ENCODE results near the gene NHERF2. TPM values are rescaled to one million over a fixed set of nuclear protein-coding genes. Genes with fewer than 3 reads are reported as not detected.

Gene NHERF2
- total and polyA plus RNA-seq, 3 donors from 2014 or later, result 50.6 to 59.9 (median 54.1) TPM

- Histone ChIP-seq H3K27me3 (no peaks in the 10 kb centered on the region), H3K27ac (no peak overlapping the region), H3K4me3 (no peak overlapping the region), H3K36me3 (ENCODE audit: low read depth, missing control alignments) (no peaks in the 10 kb centered on the region), H3K9me3 (no peaks in the 10 kb centered on the region), H3K4me1 (peaks cover 8% of the 10 kb centered on the region)
- DNase-seq, result no peak
- TF ChIP-seq CTCF (IDR thresholded peaks at IDR 0.05) (no peak), POLR2A (IDR thresholded peaks at IDR 0.05) (no peak)
- 92 to 95% methylated on average over 10 to 21 of the region's 21 CpGs for WGBS, 2 donors
- intact Hi-C loops (cut with DNase I; ENCODE audit: low total_unique reads), result no loop called here
Observed at GRCh38 chr16:2053211-2053610, 26.5 kb downstream of the NHERF2 start.

GRCh38 chr16:2053897-2054296, 27.2 kb downstream of the NHERF2 start:
- Histone ChIP-seq H3K27ac (no peak overlapping the region), H3K36me3 (ENCODE audit: low read depth, missing control alignments) (no peaks in the 10 kb centered on the region)

GRCh38 chr16:2054543-2055245, 28.0 kb downstream of the NHERF2 start:
- 89 to 91% methylated on average over 9 to 26 of the region's 29 CpGs for WGBS, 2 donors
- H3K36me3 ChIP-seq (ENCODE audit: low read depth, missing control alignments), result no peaks in the 10 kb centered on the region
- intact Hi-C loops (cut with DNase I; ENCODE audit: low total_unique reads), result no loop called here
- H3K4me1 ChIP-seq, result no peaks in the 10 kb centered on the region
- no peaks in the 10 kb centered on the region for H3K27me3 ChIP-seq
- H3K4me3 ChIP-seq, result no peak overlapping the region
- no peaks in the 10 kb centered on the region for H3K9me3 ChIP-seq
- DNase-seq, result no peak
- no peak overlapping the region for H3K27ac ChIP-seq
- TF ChIP-seq POLR2A (IDR thresholded peaks at IDR 0.05) (no peak), CTCF (IDR thresholded peaks at IDR 0.05) (no peak)

More at GRCh38 chr16:2053897-2054296, 27.2 kb downstream of the NHERF2 start:
- peaks cover 2% of the 10 kb centered on the region for H3K4me1 ChIP-seq
- no peak for TF ChIP-seq POLR2A (IDR thresholded peaks at IDR 0.05)
- TF ChIP-seq CTCF (IDR thresholded peaks at IDR 0.05), result no peak
- intact Hi-C loops (cut with DNase I; ENCODE audit: low total_unique reads), result no loop called here
- no peaks in the 10 kb centered on the region for H3K27me3 ChIP-seq
- no peaks in the 10 kb centered on the region for H3K9me3 ChIP-seq
- no peak for DNase-seq
- 89 to 90% methylated on average over 12 to 17 of the region's 17 CpGs for WGBS, 2 donors
- no peak overlapping the region for H3K4me3 ChIP-seq

- 85 to 86% methylated on average over 7 to 15 of the region's 15 CpGs for WGBS, 2 donors
- H3K9me3 ChIP-seq, result no peaks in the 10 kb centered on the region
- no peaks in the 10 kb centered on the region for H3K36me3 ChIP-seq (ENCODE audit: low read depth, missing control alignments)
- TF ChIP-seq POLR2A (IDR thresholded peaks at IDR 0.05) (no peak), CTCF (IDR thresholded peaks at IDR 0.05) (no peak)
- H3K4me3 ChIP-seq, result no peak overlapping the region
- no peak for DNase-seq
- no peaks in the 10 kb centered on the region for H3K4me1 ChIP-seq
- H3K27me3 ChIP-seq, result no peaks in the 10 kb centered on the region
- no peak overlapping the region for H3K27ac ChIP-seq
- intact Hi-C loops (cut with DNase I; ENCODE audit: low total_unique reads), result no loop called here
Observed at GRCh38 chr16:2056077-2056476, 29.4 kb downstream of the NHERF2 start.
